MCF 10A (cell line): Measurements from ENCODE around the gene PPP1R37. TPM values are rescaled to one million over a fixed set of nuclear protein-coding genes. Genes with fewer than 3 reads are reported as not detected.

Experiments
- BruUV-seq: library from RNA; stranded (reverse); fragments of 400-500 nt; replicated peaks from 2 replicates; lab custom pipeline; 2021; lab: Mats Ljungman, UMichigan
- CTCF ChIA-PET: fragments of 300-600 bp; sonication (Branson Sonifier 250); formaldehyde crosslinking; extraction: SDS; loops from one replicate; lab custom pipeline; 2021; ENCODE audit warnings: antibody characterized with exemption, inconsistent platforms; lab: Yijun Ruan, JAX
- POLR2A ChIA-PET: fragments of 300-600, 350-650 bp; sonication (Branson Sonifier 250); formaldehyde crosslinking; extraction: SDS; loops from one replicate; lab custom pipeline; 2020; ENCODE audit warnings: antibody characterized with exemption, inconsistent platforms; lab: Yijun Ruan, JAX
- DNase-seq: peaks from one replicate; pipeline ENCODE4 v3.0.0-alpha.2; 2018; ENCODE audit not compliant: unreplicated experiment
- H3K27ac Mint-ChIP-seq: one replicate; pipeline ENCODE4 v1.8.0; 2022; ENCODE audit warnings: mild to moderate bottlenecking, low read depth, mixed read lengths; ENCODE audit not compliant: unreplicated experiment
- H3K27me3 Mint-ChIP-seq: one replicate; pipeline ENCODE4 v1.8.0; 2022; ENCODE audit warnings: mixed read lengths; ENCODE audit not compliant: insufficient read depth, unreplicated experiment
- H3K36me3 Mint-ChIP-seq: one replicate; pipeline ENCODE4 v1.8.0; 2022; ENCODE audit warnings: mild to moderate bottlenecking, moderate library complexity, mixed read lengths; ENCODE audit not compliant: insufficient read depth, unreplicated experiment
- H3K4me1 Mint-ChIP-seq: one replicate; pipeline ENCODE4 v1.8.0; 2022; ENCODE audit warnings: mixed read lengths; ENCODE audit not compliant: insufficient read depth, unreplicated experiment
- H3K4me3 Mint-ChIP-seq: one replicate; pipeline ENCODE4 v1.8.0; 2022; ENCODE audit warnings: mild to moderate bottlenecking, moderate library complexity, mixed read lengths; ENCODE audit not compliant: unreplicated experiment
- H3K9me3 Mint-ChIP-seq: one replicate; pipeline ENCODE4 v1.8.0; 2022; ENCODE audit warnings: mixed read lengths; ENCODE audit not compliant: unreplicated experiment
- CTCF ChIP-seq: fragments of 200-600 bp; IDR thresholded peaks from one replicate; pipeline ENCODE4 v1.8.0; 2022; ENCODE audit warnings: antibody characterized with exemption, mild to moderate bottlenecking; ENCODE audit not compliant: unreplicated experiment
- intact Hi-C: fragments of 100-400 bp; cut with micrococcal nuclease; formaldehyde crosslinking; loops from 2 replicates; pipeline ENCODE4 v1.14.1; 2022
- total RNA-seq: library from RNA; stranded (reverse); gene quantifications from 2 replicates; pipeline ENCODE4 v1.2.3, GENCODE V29; 2022

The PPP1R37 gene
- total RNA-seq, 1 experiment from 2014 or later = 22.0 TPM

DNA sequence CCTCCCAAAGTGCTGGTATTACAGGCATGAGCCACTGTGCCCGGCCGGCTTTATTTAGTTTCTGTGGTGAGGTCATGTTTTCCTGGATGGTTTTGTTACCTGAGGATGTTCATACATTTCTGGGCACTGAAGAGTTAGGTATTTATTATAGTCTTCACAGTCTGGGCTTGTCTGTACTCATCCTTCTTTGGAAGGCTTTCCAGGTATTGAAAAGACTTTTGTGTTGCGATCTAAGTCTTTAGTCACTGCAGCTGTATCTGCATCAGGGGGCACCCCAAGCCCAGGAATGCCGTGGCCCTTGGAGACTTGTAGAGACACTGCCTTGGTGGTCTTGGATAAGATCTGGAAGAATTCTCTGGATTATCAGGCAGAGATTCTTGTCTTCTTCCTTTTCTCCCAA, 98.4 kb downstream of the PPP1R37 start:
- DNase-seq = peak; percentile 45
- TF ChIP-seq CTCF = no peak
- H3K36me3 Mint-ChIP-seq = no peaks in the 10 kb centered on the region
- BruUV-seq = no TSS peak
- H3K27me3 Mint-ChIP-seq = no peaks in the 10 kb centered on the region
- no peaks in the 10 kb centered on the region for H3K9me3 Mint-ChIP-seq
- no peak overlapping the region for H3K4me3 Mint-ChIP-seq
- ChIA-PET POLR2A (interaction anchor here (1.1 to 1.6 kb wide), 3 partner anchors 14 to 135 kb away, joined by 3 to 7 read pairs (median 4); partner anchors contain the start of gene TRAPPC6A), CTCF (interaction anchor here (0.8 to 2.7 kb wide), 5 partner anchors 13 to 608 kb away, joined by 3 to 14 read pairs (median 5); partner anchors contain the start of genes BLOC1S3 and TRAPPC6A)
- H3K27ac Mint-ChIP-seq = no peak overlapping the region
- peaks cover 7% of the 10 kb centered on the region for H3K4me1 Mint-ChIP-seq
- intact Hi-C loops = no loop called here

- POLR2A ChIA-PET = interaction anchor here (0.6 to 2.2 kb wide), 3 partner anchors 14 to 1585 kb away, joined by 3 to 5 read pairs (median 3); partner anchors contain the start of genes BLOC1S3 and TRAPPC6A
- Mint-ChIP-seq H3K4me1 (peaks cover 14% of the 10 kb centered on the region), H3K4me3 (no peak overlapping the region), H3K36me3 (no peaks in the 10 kb centered on the region), H3K27me3 (peaks cover 11% of the 10 kb centered on the region), H3K27ac (no peak overlapping the region), H3K9me3 (no peaks in the 10 kb centered on the region)
- DNase-seq = no peak
- CTCF ChIA-PET = no interaction called here
- TF ChIP-seq CTCF = no peak
- intact Hi-C loops = no loop called here
- no TSS peak for BruUV-seq
These were observed 102.8 kb downstream of the PPP1R37 start for GRCh38 chr19:45195764-45196163.

Other genes starting within 250 kb of the PPP1R37 start
- gene NECTIN2, start 246.9 kb upstream of the PPP1R37 start, total RNA-seq = 46.5 and 56.7 TPM in 2 replicates
- 69.7 and 114 TPM in 2 replicates for gene TOMM40, start 201.9 kb upstream of the PPP1R37 start, total RNA-seq
- gene APOE, start 187.4 kb upstream of the PPP1R37 start, total RNA-seq = 3.3 and 7.0 TPM in 2 replicates
- gene APOC1, start 178.6 kb upstream of the PPP1R37 start, total RNA-seq = 1.1 and 2.7 TPM in 2 replicates
- not detected in 2 replicates for gene APOC4, start 150.9 kb upstream of the PPP1R37 start, total RNA-seq
- gene APOC2, start 147.1 kb upstream of the PPP1R37 start, total RNA-seq = not detected in 2 replicates
- 91.3 and 101 TPM in 2 replicates for gene CLPTM1, start 137.8 kb upstream of the PPP1R37 start, total RNA-seq
- gene RELB, start 91.7 kb upstream of the PPP1R37 start, total RNA-seq = 27.0 and 39.8 TPM in 2 replicates
- gene CLASRP, start 54.1 kb upstream of the PPP1R37 start, total RNA-seq = 71.7 and 83.5 TPM in 2 replicates
- 2.0 and 2.7 TPM in 2 replicates for gene ZNF296, start 16.7 kb upstream of the PPP1R37 start, total RNA-seq
- gene GEMIN7, start 13.9 kb upstream of the PPP1R37 start, total RNA-seq = 21.0 and 21.8 TPM in 2 replicates
- 0.09 and 0.22 TPM in 2 replicates for gene NKPD1, start 67.8 kb downstream of the PPP1R37 start, total RNA-seq
- gene TRAPPC6A, start 85.1 kb downstream of the PPP1R37 start, total RNA-seq = 14.4 and 16.1 TPM in 2 replicates
- 14.0 and 18.1 TPM in 2 replicates for gene BLOC1S3, start 85.6 kb downstream of the PPP1R37 start, total RNA-seq
- gene EXOC3L2, start 152.2 kb downstream of the PPP1R37 start, total RNA-seq = not detected in 2 replicates
- 22.4 and 24.2 TPM in 2 replicates for gene MARK4, start 158.1 kb downstream of the PPP1R37 start, total RNA-seq
- not detected in 2 replicates for gene CKM, start 229.7 kb downstream of the PPP1R37 start, total RNA-seq
- gene KLC3, start 247.6 kb downstream of the PPP1R37 start, total RNA-seq = 3.9 TPM in 2 replicates